ENCODE results near the gene MTARC2. TPM values are rescaled to one million over a fixed set of nuclear protein-coding genes. Genes with fewer than 3 reads are reported as not detected.
A peak's percentile ranks its signal among the peaks of the same experiment; 100 is the strongest.

MTARC2 gene
- total RNA-seq, 6 experiments from 2014 or later: 41.8 to 140 (median 86.6) TPM

GRCh38 chr1:220826729-220827128 lies 78.6 kb downstream of the MTARC2 start:
- peak overlapping the region in 1 of 3 donors; percentile 86 for H3K27ac ChIP-seq
- intact Hi-C loops (cut with DNase I): no loop called here
- no peak overlapping the region for H3K4me3 ChIP-seq
- no peaks in the 10 kb centered on the region for H3K36me3 ChIP-seq
- ATAC-seq: no peak
- no peaks in the 10 kb centered on the region for H3K27me3 ChIP-seq
- H3K9me3 ChIP-seq: no peaks in the 10 kb centered on the region
- no peak for DNase-seq
- H3K4me1 ChIP-seq: peaks cover 0 to 51% (median 23%) of the 10 kb centered on the region in 4 donors
- TF ChIP-seq CTCF (IDR thresholded peaks at IDR 0.05) (no peak), POLR2A (IDR thresholded peaks at IDR 0.05) (no peak)
- WGBS (ENCODE audit: insufficient coverage, low coverage, low lambda C conversion rate, missing lambda C conversion rate): 73% methylated on average over 4 of the region's 5 CpGs

- peak; percentile 27 to 59 (median 38) for ATAC-seq
- peak overlapping the region; percentile 45 to 86 (median 69) for H3K27ac ChIP-seq
- intact Hi-C loops (cut with DNase I): no loop called here
Measured at GRCh38 chr1:220827445-220828178, 79.5 kb downstream of the MTARC2 start.

GRCh38 chr1:220828179-220828490 lies 80.0 kb downstream of the MTARC2 start:
- peak; percentile 72 to 94 (median 88) for DNase-seq
- Histone ChIP-seq H3K4me3 (no peak overlapping the region), H3K9me3 (no peaks in the 10 kb centered on the region), H3K27ac (peak overlapping the region; percentile 45 to 86 (median 69)), H3K4me1 (peaks cover 0 to 51% (median 23%) of the 10 kb centered on the region in 4 donors), H3K36me3 (no peaks in the 10 kb centered on the region), H3K27me3 (no peaks in the 10 kb centered on the region)
- peak; percentile 82 to 89 (median 84) for ATAC-seq
- WGBS (ENCODE audit: insufficient coverage, low coverage, low lambda C conversion rate, missing lambda C conversion rate): 32% methylated on average over 3 of the region's 4 CpGs
- no peak for TF ChIP-seq POLR2A (IDR thresholded peaks at IDR 0.05)
- TF ChIP-seq CTCF (IDR thresholded peaks at IDR 0.05): no peak
- intact Hi-C loops (cut with DNase I): no loop called here

More at GRCh38 chr1:220827445-220828178, 79.5 kb downstream of the MTARC2 start:
- H3K4me3 ChIP-seq: no peak overlapping the region
- no peaks in the 10 kb centered on the region for H3K9me3 ChIP-seq
- peak in 1 of 3 donors; percentile 57 for DNase-seq
- no peak for TF ChIP-seq POLR2A (IDR thresholded peaks at IDR 0.05)
- TF ChIP-seq CTCF (IDR thresholded peaks at IDR 0.05): no peak
- 24% methylated on average over 4 of the region's 4 CpGs for WGBS (ENCODE audit: insufficient coverage, low coverage, low lambda C conversion rate, missing lambda C conversion rate)
- H3K36me3 ChIP-seq: no peaks in the 10 kb centered on the region
- no peaks in the 10 kb centered on the region for H3K27me3 ChIP-seq
- peaks cover 0 to 51% (median 23%) of the 10 kb centered on the region in 4 donors for H3K4me1 ChIP-seq

GRCh38 chr1:220828950-220829586 lies 80.9 kb downstream of the MTARC2 start:
- TF ChIP-seq CTCF (IDR thresholded peaks at IDR 0.05) (no peak), POLR2A (IDR thresholded peaks at IDR 0.05) (no peak)
- DNase-seq: no peak
- Histone ChIP-seq H3K27ac (peak overlapping the region; percentile 7 to 86 (median 27)), H3K36me3 (no peaks in the 10 kb centered on the region), H3K4me3 (no peak overlapping the region), H3K4me1 (peaks cover 0 to 51% (median 23%) of the 10 kb centered on the region in 4 donors), H3K9me3 (no peaks in the 10 kb centered on the region), H3K27me3 (no peaks in the 10 kb centered on the region)
- ATAC-seq: peak; percentile 4 to 60 (median 16)
- intact Hi-C loops (cut with DNase I): no loop called here
- 25% methylated on average over 4 of the region's 4 CpGs for WGBS (ENCODE audit: insufficient coverage, low coverage, low lambda C conversion rate, missing lambda C conversion rate)

All from right lobe of liver (tissue), 6 donors.